ENCODE results near the gene CHAMP1.

Gene CHAMP1

DNA sequence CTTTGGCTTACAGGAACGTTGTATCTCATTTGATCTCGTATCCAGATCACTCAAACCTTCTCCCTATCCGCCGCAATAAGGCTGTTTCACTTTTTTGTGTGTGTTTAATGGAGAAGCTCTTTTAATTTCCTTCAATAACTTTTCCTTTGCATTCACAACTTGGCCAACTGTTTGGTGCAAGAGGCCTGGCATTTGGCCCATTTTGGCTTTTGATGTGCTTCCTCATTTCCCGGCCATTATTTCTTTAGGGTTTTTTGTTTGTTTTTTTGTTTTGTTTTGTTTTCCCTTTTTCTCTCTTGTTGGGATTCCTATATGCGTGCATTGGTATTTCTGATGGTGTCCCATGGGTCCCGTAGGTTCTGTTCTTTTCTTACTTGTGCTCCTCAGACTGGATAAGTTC is 39.0 kb upstream of the CHAMP1 start:
- no peak for DNase-seq (ENCODE audit: low spot score)
- TF ChIP-seq, protein P1, sequence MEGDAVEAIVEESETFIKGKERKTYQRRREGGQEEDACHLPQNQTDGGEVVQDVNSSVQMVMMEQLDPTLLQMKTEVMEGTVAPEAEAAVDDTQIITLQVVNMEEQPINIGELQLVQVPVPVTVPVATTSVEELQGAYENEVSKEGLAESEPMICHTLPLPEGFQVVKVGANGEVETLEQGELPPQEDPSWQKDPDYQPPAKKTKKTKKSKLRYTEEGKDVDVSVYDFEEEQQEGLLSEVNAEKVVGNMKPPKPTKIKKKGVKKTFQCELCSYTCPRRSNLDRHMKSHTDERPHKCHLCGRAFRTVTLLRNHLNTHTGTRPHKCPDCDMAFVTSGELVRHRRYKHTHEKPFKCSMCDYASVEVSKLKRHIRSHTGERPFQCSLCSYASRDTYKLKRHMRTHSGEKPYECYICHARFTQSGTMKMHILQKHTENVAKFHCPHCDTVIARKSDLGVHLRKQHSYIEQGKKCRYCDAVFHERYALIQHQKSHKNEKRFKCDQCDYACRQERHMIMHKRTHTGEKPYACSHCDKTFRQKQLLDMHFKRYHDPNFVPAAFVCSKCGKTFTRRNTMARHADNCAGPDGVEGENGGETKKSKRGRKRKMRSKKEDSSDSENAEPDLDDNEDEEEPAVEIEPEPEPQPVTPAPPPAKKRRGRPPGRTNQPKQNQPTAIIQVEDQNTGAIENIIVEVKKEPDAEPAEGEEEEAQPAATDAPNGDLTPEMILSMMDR (IDR thresholded peaks at IDR 0.05; ENCODE audit: extremely low read depth, missing control alignments): no peak

DNA sequence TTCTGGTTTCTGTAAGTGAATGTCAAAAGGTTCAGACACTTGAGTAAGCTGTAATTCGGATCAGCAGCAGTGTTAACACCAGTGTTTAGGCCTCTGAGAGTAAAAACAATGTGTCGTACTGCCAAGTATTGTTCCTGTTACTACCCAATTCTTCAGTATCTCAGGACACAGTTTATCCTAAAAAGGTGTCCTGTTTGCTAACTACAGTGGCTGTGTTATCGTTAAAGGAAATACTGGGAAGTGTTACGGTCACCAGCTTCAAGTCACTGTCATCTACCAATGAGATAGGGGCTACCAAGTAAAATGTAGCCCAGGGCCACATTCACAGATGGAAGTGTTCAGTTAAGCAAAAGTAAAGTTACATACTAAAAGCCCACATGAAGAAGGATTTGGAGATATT is 35.2 kb upstream of the CHAMP1 start:
- DNase-seq (ENCODE audit: low spot score): no peak
- TF ChIP-seq, protein P1 (IDR thresholded peaks at IDR 0.05; ENCODE audit: extremely low read depth, missing control alignments): no peak

DNA sequence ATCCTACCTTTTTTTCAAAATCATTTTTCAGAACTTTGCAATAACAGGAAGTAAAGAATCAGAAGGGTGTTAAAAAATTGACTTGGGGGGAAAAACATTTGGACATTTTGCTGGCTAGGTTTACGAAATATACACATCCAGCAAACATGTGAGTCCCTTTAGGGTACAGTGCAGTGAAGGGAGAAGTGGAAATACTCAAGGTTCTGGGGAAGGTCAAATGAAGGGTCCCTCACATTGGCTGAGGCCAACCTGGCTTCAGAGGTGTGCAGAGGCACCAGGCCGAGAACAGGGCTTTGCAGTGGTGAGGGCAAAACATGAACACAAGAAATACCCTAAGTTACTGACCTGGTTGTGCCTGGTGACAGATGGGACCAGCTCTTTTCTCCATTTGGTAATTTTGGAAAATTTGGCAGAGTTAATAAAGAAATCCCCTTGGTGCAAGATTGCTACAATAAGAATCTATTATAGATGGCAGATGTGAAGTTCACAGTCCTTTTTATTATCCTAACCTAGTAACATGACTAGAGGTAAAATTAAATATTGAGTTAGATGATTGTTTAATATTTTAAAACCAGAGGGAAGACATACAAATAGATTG is 34.4 kb upstream of the CHAMP1 start:
- DNase-seq (ENCODE audit: low spot score): no peak
- TF ChIP-seq, protein P1 (IDR thresholded peaks at IDR 0.05; ENCODE audit: extremely low read depth, missing control alignments): no peak

DNA sequence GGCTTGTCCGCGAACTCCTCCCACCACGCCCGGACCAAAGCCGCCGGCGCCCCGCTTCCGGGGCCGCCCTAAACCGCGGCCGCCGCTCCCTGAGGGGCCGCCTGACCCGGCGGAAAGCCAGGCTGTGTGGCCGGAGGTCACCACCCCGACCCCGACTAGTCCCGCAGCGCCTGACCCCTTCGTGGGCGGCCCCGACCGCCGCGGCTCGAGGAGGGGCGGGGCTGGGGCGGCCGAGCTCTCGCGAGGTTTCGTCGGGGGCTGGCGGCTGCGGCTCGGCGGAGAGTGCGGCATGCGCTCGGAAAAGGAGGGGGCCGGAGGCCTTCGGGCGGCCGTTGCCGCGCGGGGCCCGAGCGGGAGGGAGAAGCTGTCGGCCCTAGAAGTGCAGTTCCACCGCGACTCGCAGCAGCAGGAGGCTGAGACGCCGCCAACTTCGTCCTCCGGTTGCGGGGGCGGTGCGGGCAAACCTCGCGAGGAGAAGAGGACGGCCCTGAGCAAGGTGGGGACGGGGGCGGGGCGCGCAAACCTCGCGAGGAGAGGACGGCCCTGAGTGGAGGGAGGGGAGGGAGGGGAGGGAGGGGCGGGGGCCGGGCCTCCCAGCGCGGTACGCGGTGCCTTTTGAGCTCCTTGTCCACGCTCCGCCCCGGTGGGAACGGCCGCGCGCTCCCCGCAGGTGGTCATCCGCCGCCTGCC is 32.8 kb upstream of the CHAMP1 start, which contains the start of gene UPF3A:
Gene UPF3A, plus strand, starts transcription at position 251 of the 690 bp plus-strand sequence. Its CDS starts 39 bp downstream, at position 290.
- peak; percentile 94 for DNase-seq (ENCODE audit: low spot score)
- TF ChIP-seq, protein P1 (IDR thresholded peaks at IDR 0.05; ENCODE audit: extremely low read depth, missing control alignments): no peak

DNA sequence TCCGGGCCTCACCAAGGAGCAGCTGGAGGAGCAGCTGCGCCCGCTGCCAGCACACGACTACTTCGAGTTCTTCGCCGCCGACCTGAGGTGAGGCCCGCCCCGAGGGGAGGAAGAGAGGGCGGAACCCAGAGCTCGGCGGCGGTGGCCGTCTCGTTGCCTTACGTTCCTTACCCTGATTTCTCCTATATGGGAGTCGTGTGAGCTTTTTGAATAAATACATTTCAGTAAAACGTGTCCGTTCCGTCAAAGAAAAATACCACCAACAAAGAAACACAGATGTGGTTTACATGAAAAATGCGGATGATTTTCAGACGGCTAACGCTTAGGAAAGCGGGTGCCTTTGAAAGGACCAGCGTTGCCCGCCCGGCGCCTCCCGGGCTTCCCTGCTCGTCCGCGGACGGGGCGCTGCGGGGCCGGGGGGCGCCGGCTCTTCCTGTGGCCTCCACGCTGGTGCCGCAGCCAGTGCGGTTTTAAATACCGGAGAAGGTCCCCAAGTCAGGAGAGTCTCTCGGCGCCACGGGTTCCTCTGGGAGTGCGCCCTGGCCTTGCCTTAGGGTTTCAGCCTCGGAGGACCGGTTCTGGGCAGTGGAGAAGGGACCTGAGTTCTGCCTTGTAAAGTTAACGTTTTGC is 32.1 kb upstream of the CHAMP1 start:
- DNase-seq (ENCODE audit: low spot score): peak; percentile 85
- TF ChIP-seq, protein P1 (IDR thresholded peaks at IDR 0.05; ENCODE audit: extremely low read depth, missing control alignments): no peak

DNA sequence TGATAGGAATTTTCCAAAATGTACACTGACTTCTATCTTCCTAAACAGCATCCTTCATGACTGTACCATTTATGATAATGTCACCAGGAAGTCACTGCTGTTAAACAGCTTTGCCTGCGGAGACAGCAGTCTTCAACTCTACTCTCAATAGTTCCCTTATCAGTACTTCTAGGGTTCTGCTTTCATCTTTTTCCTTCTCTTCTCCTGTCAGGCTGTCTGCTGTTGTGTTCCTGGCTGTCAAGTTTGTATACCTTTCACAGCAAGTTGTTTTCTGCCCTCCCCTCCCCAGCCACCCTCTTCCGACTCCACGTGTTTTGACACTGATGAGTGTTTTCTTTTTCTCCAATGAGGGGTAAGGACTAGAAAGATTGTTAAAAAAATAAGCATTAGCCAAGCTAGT is 30.7 kb upstream of the CHAMP1 start:
- TF ChIP-seq, protein P1 (IDR thresholded peaks at IDR 0.05; ENCODE audit: extremely low read depth, missing control alignments): no peak
- DNase-seq (ENCODE audit: low spot score): no peak

DNA sequence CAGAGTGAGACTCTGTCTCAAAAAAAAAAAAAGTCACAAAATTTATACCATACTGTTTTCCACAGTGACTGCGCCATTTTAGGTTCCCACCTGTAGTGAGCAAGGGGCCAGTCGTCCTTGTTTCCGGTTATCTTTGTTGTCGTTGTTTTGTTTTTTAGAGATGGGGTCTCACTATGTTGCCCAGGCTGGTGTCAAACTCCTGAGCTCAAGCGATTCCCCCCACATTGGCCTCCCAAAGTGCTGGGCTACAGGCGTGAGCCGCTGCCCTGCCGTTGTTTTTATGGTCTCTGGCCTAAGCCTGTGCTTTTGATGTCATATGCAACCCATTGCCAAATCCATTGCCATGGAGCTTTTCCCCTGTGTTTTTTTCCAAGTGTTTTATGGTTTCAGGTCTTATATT is 29.6 kb upstream of the CHAMP1 start:
- TF ChIP-seq, protein P1 (IDR thresholded peaks at IDR 0.05; ENCODE audit: extremely low read depth, missing control alignments): no peak
- DNase-seq (ENCODE audit: low spot score): no peak

All from GM20000 (cell line).